HL-60 (cell line): ENCODE measurements around the gene SCG3.

Experiments
- GABPA ChIP-seq: IDR thresholded peaks from 2 replicates; pipeline ENCODE4 v1.6.1; 2012; ENCODE audit warnings: low read depth
- SPI1 ChIP-seq: IDR thresholded peaks from 2 replicates; pipeline ENCODE4 v1.6.1; 2012; ENCODE audit warnings: low read depth, mild to moderate bottlenecking, borderline replicate concordance
- TF ChIP-seq, protein P1 (sequence below): IDR thresholded peaks from one replicate; pipeline ENCODE4 v1.5.1; 2011; ENCODE audit warnings: low read length, control low read depth, inconsistent platforms; ENCODE audit not compliant: insufficient read depth
- TF ChIP-seq, protein P2 (sequence below): IDR thresholded peaks from 2 replicates; pipeline ENCODE4 v1.6.1; 2012; ENCODE audit warnings: low read depth; ENCODE audit not compliant: insufficient replicate concordance

DNA sequence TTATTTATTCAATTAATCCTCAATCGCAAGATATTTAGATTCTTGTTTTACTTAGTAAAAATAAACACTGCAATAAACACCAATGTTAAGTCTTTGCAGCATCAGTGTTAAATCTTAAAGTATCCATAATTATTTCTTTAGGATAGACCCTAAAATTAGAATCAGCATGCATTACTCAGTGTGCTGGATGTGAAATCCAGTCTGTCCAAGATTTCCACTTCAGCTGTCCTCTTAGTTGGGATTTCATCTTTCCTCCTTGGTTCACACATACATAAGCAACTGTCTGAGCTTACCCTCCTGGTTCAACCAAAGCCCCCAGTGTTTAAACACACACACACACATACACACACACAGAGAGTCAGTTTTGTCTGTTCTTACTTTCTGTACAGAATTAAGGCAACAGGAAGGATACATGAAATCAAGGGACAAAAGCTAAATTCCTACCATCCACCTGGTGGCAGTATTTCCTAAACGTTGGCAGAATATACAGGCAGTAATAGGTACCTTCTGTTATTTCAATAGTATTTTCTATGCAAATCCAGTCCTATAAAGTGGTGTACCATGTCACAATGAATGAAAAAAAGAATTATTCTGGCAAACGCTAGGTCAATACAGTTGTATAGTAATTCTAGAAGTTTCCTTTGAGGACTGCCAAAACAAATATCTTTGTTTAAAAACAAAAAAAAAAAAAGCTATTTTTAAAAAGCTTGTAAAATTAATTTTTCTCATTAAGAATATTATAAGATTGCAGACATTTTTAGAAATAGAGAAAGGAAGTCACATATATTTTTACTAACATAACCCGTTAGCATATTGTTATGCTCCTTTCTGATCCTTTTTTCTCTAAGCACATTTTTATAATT is 31.4 kb upstream of the SCG3 start:
- TF ChIP-seq, protein P1, sequence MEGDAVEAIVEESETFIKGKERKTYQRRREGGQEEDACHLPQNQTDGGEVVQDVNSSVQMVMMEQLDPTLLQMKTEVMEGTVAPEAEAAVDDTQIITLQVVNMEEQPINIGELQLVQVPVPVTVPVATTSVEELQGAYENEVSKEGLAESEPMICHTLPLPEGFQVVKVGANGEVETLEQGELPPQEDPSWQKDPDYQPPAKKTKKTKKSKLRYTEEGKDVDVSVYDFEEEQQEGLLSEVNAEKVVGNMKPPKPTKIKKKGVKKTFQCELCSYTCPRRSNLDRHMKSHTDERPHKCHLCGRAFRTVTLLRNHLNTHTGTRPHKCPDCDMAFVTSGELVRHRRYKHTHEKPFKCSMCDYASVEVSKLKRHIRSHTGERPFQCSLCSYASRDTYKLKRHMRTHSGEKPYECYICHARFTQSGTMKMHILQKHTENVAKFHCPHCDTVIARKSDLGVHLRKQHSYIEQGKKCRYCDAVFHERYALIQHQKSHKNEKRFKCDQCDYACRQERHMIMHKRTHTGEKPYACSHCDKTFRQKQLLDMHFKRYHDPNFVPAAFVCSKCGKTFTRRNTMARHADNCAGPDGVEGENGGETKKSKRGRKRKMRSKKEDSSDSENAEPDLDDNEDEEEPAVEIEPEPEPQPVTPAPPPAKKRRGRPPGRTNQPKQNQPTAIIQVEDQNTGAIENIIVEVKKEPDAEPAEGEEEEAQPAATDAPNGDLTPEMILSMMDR = peak; percentile 55
- TF ChIP-seq, protein P2, sequence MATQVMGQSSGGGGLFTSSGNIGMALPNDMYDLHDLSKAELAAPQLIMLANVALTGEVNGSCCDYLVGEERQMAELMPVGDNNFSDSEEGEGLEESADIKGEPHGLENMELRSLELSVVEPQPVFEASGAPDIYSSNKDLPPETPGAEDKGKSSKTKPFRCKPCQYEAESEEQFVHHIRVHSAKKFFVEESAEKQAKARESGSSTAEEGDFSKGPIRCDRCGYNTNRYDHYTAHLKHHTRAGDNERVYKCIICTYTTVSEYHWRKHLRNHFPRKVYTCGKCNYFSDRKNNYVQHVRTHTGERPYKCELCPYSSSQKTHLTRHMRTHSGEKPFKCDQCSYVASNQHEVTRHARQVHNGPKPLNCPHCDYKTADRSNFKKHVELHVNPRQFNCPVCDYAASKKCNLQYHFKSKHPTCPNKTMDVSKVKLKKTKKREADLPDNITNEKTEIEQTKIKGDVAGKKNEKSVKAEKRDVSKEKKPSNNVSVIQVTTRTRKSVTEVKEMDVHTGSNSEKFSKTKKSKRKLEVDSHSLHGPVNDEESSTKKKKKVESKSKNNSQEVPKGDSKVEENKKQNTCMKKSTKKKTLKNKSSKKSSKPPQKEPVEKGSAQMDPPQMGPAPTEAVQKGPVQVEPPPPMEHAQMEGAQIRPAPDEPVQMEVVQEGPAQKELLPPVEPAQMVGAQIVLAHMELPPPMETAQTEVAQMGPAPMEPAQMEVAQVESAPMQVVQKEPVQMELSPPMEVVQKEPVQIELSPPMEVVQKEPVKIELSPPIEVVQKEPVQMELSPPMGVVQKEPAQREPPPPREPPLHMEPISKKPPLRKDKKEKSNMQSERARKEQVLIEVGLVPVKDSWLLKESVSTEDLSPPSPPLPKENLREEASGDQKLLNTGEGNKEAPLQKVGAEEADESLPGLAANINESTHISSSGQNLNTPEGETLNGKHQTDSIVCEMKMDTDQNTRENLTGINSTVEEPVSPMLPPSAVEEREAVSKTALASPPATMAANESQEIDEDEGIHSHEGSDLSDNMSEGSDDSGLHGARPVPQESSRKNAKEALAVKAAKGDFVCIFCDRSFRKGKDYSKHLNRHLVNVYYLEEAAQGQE = no peak
- no peak for TF ChIP-seq GABPA
- no peak for TF ChIP-seq SPI1
